HepG2 (cell line): ENCODE results near the gene PIP5KL1. TPM values are rescaled to one million over a fixed set of nuclear protein-coding genes. Genes with fewer than 3 reads are reported as not detected.

Source experiments
- ATAC-seq: fragments of 200-7000 bp; cut with Tn5 transposase; 3 replicates; pipeline ENCODE4 v1.9.1; 2020; ENCODE audit warnings: mild to moderate bottlenecking, moderate library complexity
- BruUV-seq: library from RNA; stranded (reverse); fragments of 400-500 nt; replicated peaks from 2 replicates; lab custom pipeline; 2021; lab: Mats Ljungman, UMichigan
- CTCF ChIA-PET: fragments of 300-600 bp; formaldehyde crosslinking; extraction: SDS; loops from one replicate; lab custom pipeline; 2021; ENCODE audit warnings: low total read pairs, inconsistent platforms, low intra/inter-chr PET ratio; lab: Yijun Ruan, JAX
- POLR2A ChIA-PET: fragments of 350-600 bp; sonication (Branson Sonifier 250); formaldehyde crosslinking; loops from one replicate; lab custom pipeline; 2020; ENCODE audit warnings: antibody characterized with exemption, inconsistent platforms; lab: Yijun Ruan, JAX
- DNase-seq: peaks from one replicate; pipeline ENCODE4 v3.0.0-alpha.2; 2015; ENCODE audit warnings: low spot score
- FAIRE-seq: peaks from 3 replicates; lab custom pipeline; 2011; peaks lifted over from hg19 to GRCh38; lab: Jason Lieb, UNC
- H2AFZ ChIP-seq: one replicate; pipeline ENCODE4 v1.6.1; 2011; ENCODE audit warnings: low read length, inconsistent platforms
- H3K27ac ChIP-seq: fragments of 300-600 bp; 3 replicates; pipeline ENCODE4 v1.8.0; 2011; ENCODE audit warnings: mixed run types, mild to moderate bottlenecking, mixed read lengths, low read length, inconsistent platforms; ENCODE audit not compliant: insufficient read depth; ENCODE audit errors: extremely low read length
- H3K27me3 ChIP-seq, 2 experiments: fragments of 200-600 bp in 1 of 2; 2 replicates in 1 of 2; 3 replicates in 1 of 2; pipeline versions ENCODE4 v1.6.0 to v1.8.0; 2011; ENCODE audit warnings: low read length in 2 of 2, mild to moderate bottlenecking in 2 of 2, moderate library complexity in 2 of 2, inconsistent platforms in 1 of 2; ENCODE audit not compliant: insufficient read depth in 2 of 2, control insufficient read depth in 1 of 2
- H3K36me3 ChIP-seq, 2 experiments: fragments of 200-600 bp in 1 of 2; replicated peaks in 1 of 2; 2 replicates in 1 of 2; 3 replicates in 1 of 2; pipeline versions ENCODE4 v1.5.1 to v1.8.0; 2011; ENCODE audit warnings: low read length in 2 of 2, inconsistent platforms in 1 of 2; ENCODE audit not compliant: insufficient read depth in 2 of 2, control insufficient read depth in 1 of 2
- H3K4me1 ChIP-seq: 2 replicates; pipeline ENCODE4 v1.5.1; 2012; ENCODE audit warnings: low read length, inconsistent platforms; ENCODE audit not compliant: insufficient read depth
- H3K4me2 ChIP-seq: 2 replicates; pipeline ENCODE4 v1.6.0; 2011; ENCODE audit warnings: low read depth, low read length, inconsistent platforms
- H3K4me3 ChIP-seq, 3 experiments: fragments of 200-600 bp in 1 of 3; sonication (generic), shearing (Covaris generic) in 1 of 3; replicated peaks in 1 of 3; 2 replicates each; pipeline ENCODE4 v1.5.1; 2011 to 2016; ENCODE audit warnings: low read length in 3 of 3, inconsistent platforms in 2 of 3, low read depth in 2 of 3, mild to moderate bottlenecking in 2 of 3, control low read depth in 1 of 3, mixed read lengths in 1 of 3; ENCODE audit not compliant: insufficient read depth in 1 of 3
- H3K79me2 ChIP-seq: one replicate; pipeline ENCODE4 v1.6.1; 2011; ENCODE audit warnings: low read length, inconsistent platforms; ENCODE audit not compliant: insufficient read depth
- H3K9ac ChIP-seq: 2 replicates; pipeline ENCODE4 v1.6.0; 2011; ENCODE audit warnings: mild to moderate bottlenecking, low read depth, low read length, inconsistent platforms; ENCODE audit not compliant: insufficient read depth
- H3K9me3 ChIP-seq: 2 replicates; pipeline ENCODE4 v1.5.1; 2012; ENCODE audit warnings: mild to moderate bottlenecking, low read length
- H4K20me1 ChIP-seq: 2 replicates; pipeline ENCODE4 v1.6.0; 2011; ENCODE audit warnings: inconsistent platforms, mild to moderate bottlenecking, low read length, moderate library complexity; ENCODE audit not compliant: insufficient read depth
- AGO2 ChIP-seq: fragments of 200-400 bp; formaldehyde crosslinking; optimal IDR thresholded peaks from 2 replicates; pipeline ENCODE3; 2017; ENCODE audit warnings: mild to moderate bottlenecking, low read depth, low read length, moderate library complexity
- PHF21A ChIP-seq: sonication (generic); formaldehyde crosslinking; IDR thresholded peaks from 2 replicates; pipeline ENCODE4 v1.5.0; 2020; ENCODE audit warnings: mild to moderate bottlenecking, missing genetic modification reagents
- PRPF4 ChIP-seq: fragments of 200-400 bp; formaldehyde crosslinking; IDR thresholded peaks from 2 replicates; pipeline ENCODE4 v1.6.1; 2016; ENCODE audit warnings: low read length, low read depth; ENCODE audit not compliant: poor library complexity, severe bottlenecking
- RBFOX2 ChIP-seq: fragments of 200-400 bp; formaldehyde crosslinking; IDR thresholded peaks from 2 replicates; pipeline ENCODE4 v1.6.1; 2017; ENCODE audit warnings: low read depth, mild to moderate bottlenecking, low read length
- ZBTB38 ChIP-seq: sonication (generic); formaldehyde crosslinking; IDR thresholded peaks from 2 replicates; pipeline ENCODE4 v1.5.1; 2020; ENCODE audit warnings: mild to moderate bottlenecking, missing genetic modification reagents
- ZNF451 ChIP-seq: sonication (generic); formaldehyde crosslinking; IDR thresholded peaks from 2 replicates; pipeline ENCODE4 v1.5.0; 2020; ENCODE audit warnings: mild to moderate bottlenecking, missing genetic modification reagents
- WGBS: methylation state at CpG from one replicate; pipeline ENCODE4 v1.1.6; 2017; ENCODE audit warnings: low lambda C conversion rate; 5-methylcytosine and 5-hydroxymethylcytosine counted together
- in situ Hi-C: cut with HindIII; loops from 2 replicates; pipeline ENCODE4 v1.10.0; 2017; ENCODE audit warnings: low pct_unique_long_range_greater_than_20kb; ENCODE audit not compliant: extremely low pct_ligation_motif_present
- intact Hi-C: fragments of 100-400 bp; cut with micrococcal nuclease; formaldehyde crosslinking; loops from one replicate; pipeline ENCODE4 v1.10.0; 2022; ENCODE audit not compliant: unreplicated experiment
- polyA plus RNA-seq, 8 experiments: library from polyadenylated mRNA; depleted of rRNA in 3 of 8; stranded (reverse) in 7 of 8; unstranded in 1 of 8; fragments of >200 nt; fragmentation: Illumina TruSeq in 4 of 8; extraction: Trizol in 4 of 8; gene quantifications; 2 replicates each; pipeline versions ENCODE4 v1.2.1 to v1.2.3, GENCODE V29; 2011 to 2016; ENCODE audit warnings: low read depth in 4 of 8, missing spikeins in 1 of 8, mixed read lengths in 1 of 8; ENCODE audit not compliant: insufficient read depth in 1 of 8
- total RNA-seq, 5 experiments: library from RNA; depleted of rRNA; stranded (reverse); fragments of >200 nt; fragmentation: Illumina TruSeq; extraction: Trizol; gene quantifications; 2 replicates each; pipeline ENCODE4 v1.2.3, GENCODE V29; 2016; ENCODE audit warnings: low read depth in 1 of 5
- TF ChIP-seq, protein P1 (sequence below): IDR thresholded peaks from 2 replicates; pipeline ENCODE4 v1.6.1; 2012; ENCODE audit warnings: low read depth, low read length, improper control_type of control experiment

PIP5KL1 gene
- total and polyA plus RNA-seq, 2 of the 13 experiments (the other 11 are each of a cell fraction or from before 2014, with no cell fraction given), result 0.20 to 0.49 TPM

DNA sequence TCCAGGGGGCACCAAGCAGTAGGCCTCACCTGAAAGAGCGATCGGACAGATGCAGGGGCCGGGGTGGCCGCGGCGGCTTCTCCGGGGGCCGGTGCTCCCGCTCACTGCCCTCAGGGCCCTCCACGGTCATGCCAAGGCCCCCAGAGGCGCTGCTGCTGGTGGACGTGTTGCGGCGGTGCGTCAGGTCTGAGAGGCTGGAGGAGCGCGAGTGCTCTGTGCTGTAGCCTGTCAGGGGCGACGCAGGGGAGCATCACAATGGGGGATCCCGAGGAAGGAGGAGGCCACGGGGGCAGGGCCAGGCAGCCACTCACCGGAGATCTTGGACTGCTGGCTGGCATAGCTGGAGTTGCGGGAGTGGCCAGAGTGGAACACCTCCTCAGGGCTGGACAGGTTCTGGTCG, 14.8 kb upstream of the PIP5KL1 start:
- ChIA-PET CTCF (interaction anchor here (1.7 kb wide), 1 partner anchor 10 kb away, joined by 7 read pairs; no protein-coding TSS in a partner anchor), POLR2A (no interaction called here)
- Histone ChIP-seq H3K27me3 (no peaks in the 10 kb centered on the region; a peak in 1 of 5 replicates), H3K79me2 (peaks cover 43% of the 10 kb centered on the region), H3K4me1 (peaks cover 65% of the 10 kb centered on the region), H4K20me1 (peaks cover 7% of the 10 kb centered on the region), H3K36me3 (peaks cover 21 to 58% of the 10 kb centered on the region in 2 experiments; a peak in 4 of 5 replicates), H3K9me3 (no peaks in the 10 kb centered on the region), H3K4me3 (no peak overlapping the region), H3K4me2 (no peak overlapping the region), H2AFZ (no peak overlapping the region), H3K9ac (no peak overlapping the region), H3K27ac (no peak overlapping the region)
- DNase-seq (no peak), ATAC-seq (no peak), FAIRE-seq (no peak)
- in situ Hi-C loops (no loop called here), intact Hi-C loops (loop anchor here (10.0 kb wide), 1 partner anchor 169 kb away; no protein-coding TSS in a partner anchor)
- TF ChIP-seq AGO2 (peak; percentile 80), RBFOX2 (peak; percentile 67)
- TF ChIP-seq, protein P1, sequence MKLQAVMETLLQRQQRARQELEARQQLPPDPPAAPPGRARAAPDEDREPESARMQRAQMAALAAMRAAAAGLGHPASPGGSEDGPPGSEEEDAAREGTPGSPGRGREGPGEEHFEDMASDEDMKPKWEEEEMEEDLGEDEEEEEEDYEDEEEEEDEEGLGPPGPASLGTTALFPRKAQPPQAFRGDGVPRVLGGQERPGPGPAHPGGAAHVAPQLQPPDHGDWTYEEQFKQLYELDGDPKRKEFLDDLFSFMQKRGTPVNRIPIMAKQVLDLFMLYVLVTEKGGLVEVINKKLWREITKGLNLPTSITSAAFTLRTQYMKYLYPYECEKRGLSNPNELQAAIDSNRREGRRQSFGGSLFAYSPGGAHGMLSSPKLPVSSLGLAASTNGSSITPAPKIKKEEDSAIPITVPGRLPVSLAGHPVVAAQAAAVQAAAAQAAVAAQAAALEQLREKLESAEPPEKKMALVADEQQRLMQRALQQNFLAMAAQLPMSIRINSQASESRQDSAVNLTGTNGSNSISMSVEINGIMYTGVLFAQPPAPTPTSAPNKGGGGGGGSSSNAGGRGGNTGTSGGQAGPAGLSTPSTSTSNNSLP, result no peak
- WGBS, result 100% methylated on average over 14 of the region's 24 CpGs
- no TSS peak for BruUV-seq

DNA sequence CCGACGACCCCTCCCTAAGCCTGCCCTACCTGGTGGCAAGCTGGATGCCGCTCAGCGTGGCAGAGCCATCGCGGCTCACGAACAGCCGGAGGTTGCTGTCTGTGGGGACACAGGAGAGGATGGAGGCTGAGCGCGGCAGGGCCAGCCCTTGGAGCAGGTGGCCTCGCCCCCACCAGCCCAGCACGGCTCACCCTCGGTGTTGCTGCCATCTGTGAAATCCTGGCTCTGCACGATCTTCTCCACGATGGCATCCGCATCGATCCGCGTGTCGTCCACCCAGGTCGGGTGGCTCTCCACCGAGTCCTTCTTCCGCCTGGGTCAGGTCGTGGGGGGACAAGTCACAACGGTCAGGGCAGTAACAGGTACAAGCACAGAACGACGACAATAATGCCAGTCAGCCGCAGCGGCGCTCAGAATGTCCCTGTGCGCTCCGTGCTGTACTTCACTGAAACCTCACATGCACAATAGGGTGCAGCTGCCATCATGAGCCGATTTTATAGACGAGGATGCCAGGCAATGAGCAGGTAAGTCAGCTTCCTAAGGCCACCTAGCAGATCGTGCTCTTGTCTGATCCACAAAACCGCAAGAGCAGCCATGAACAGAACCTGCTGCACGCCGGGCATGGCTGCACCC, 14.1 kb upstream of the PIP5KL1 start:
- in situ Hi-C loops, result no loop called here
- intact Hi-C loops, result loop anchor here (5.0 to 10.0 kb wide), 2 partner anchors 33 to 170 kb away; no protein-coding TSS in a partner anchor
- Histone ChIP-seq H4K20me1 (peaks cover 7% of the 10 kb centered on the region), H3K9ac (no peak overlapping the region), H2AFZ (no peak overlapping the region), H3K4me1 (peaks cover 59% of the 10 kb centered on the region), H3K4me3 (no peak overlapping the region), H3K9me3 (no peaks in the 10 kb centered on the region), H3K4me2 (no peak overlapping the region), H3K27ac (no peak overlapping the region), H3K27me3 (no peaks in the 10 kb centered on the region; a peak in 1 of 5 replicates), H3K36me3 (peaks cover 21 to 58% of the 10 kb centered on the region in 2 experiments; a peak in 4 of 5 replicates), H3K79me2 (peaks cover 36% of the 10 kb centered on the region)
- DNase-seq (no peak), ATAC-seq (no peak), FAIRE-seq (no peak)
- TF ChIP-seq ZBTB38 (CRISPR knock-in tag), result peak; percentile 69
- peak; percentile 81 for TF ChIP-seq PRPF4
- peak; percentile 62; the same call in 1 of the 2 replicates for TF ChIP-seq RBFOX2
- TF ChIP-seq AGO2, result peak; percentile 46
- no peak for TF ChIP-seq PHF21A (CRISPR knock-in tag)
- no peak for TF ChIP-seq ZNF451 (CRISPR knock-in tag)
- ChIA-PET CTCF (interaction anchor here (1.7 to 2.9 kb wide), 2 partner anchors 11 to 91 kb away, joined by 7 to 28 read pairs; no protein-coding TSS in a partner anchor), POLR2A (no interaction called here)
- no TSS peak for BruUV-seq
- WGBS, result 95% methylated on average over 17 of the region's 38 CpGs
